ENCODE data around the gene KIF16B. TPM values are rescaled to one million over a fixed set of nuclear protein-coding genes. Genes with fewer than 3 reads are reported as not detected.

KIF16B gene
- total and polyA plus RNA-seq, 9 of the 15 experiments (the other 6 are each of a cell fraction or from before 2014, with no cell fraction given), result 1.00 to 10.6 (median 8.5) TPM

DNA sequence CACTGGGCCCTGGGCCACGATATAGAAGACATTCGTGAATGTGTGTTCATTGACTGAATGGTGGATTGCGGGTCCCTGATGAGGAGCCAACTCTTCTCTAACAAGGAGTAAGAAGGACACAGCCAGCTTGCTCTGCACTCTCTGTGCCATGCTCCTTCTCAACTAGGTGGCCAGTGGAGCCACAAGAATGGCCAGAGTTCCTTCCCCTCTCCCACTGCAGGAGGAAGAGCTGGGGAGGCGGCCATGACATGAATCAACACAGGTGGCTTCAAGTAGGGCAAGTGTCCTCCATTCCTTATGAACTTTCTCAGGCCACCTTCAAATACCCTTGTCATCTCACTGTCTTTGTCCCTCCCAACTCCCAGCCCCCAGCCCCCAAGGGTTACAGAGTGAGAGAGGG, 305.7 kb downstream of the KIF16B start (continued):
- TF ChIP-seq, protein P1, sequence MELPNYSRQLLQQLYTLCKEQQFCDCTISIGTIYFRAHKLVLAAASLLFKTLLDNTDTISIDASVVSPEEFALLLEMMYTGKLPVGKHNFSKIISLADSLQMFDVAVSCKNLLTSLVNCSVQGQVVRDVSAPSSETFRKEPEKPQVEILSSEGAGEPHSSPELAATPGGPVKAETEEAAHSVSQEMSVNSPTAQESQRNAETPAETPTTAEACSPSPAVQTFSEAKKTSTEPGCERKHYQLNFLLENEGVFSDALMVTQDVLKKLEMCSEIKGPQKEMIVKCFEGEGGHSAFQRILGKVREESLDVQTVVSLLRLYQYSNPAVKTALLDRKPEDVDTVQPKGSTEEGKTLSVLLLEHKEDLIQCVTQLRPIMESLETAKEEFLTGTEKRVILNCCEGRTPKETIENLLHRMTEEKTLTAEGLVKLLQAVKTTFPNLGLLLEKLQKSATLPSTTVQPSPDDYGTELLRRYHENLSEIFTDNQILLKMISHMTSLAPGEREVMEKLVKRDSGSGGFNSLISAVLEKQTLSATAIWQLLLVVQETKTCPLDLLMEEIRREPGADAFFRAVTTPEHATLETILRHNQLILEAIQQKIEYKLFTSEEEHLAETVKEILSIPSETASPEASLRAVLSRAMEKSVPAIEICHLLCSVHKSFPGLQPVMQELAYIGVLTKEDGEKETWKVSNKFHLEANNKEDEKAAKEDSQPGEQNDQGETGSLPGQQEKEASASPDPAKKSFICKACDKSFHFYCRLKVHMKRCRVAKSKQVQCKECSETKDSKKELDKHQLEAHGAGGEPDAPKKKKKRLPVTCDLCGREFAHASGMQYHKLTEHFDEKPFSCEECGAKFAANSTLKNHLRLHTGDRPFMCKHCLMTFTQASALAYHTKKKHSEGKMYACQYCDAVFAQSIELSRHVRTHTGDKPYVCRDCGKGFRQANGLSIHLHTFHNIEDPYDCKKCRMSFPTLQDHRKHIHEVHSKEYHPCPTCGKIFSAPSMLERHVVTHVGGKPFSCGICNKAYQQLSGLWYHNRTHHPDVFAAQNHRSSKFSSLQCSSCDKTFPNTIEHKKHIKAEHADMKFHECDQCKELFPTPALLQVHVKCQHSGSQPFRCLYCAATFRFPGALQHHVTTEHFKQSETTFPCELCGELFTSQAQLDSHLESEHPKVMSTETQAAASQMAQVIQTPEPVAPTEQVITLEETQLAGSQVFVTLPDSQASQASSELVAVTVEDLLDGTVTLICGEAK (IDR thresholded peaks at IDR 0.05), result no peak
- TF ChIP-seq, protein P1 (CRISPR knock-in tag; IDR thresholded peaks at IDR 0.05), result no peak
- TF ChIP-seq ZNF668 (CRISPR knock-in tag; IDR thresholded peaks at IDR 0.05), result no peak
- no peak for TF ChIP-seq SUPT5H (IDR thresholded peaks at IDR 0.05)
- no peak for TF ChIP-seq ILF3 (IDR thresholded peaks at IDR 0.05; ENCODE audit: borderline replicate concordance)
- TF ChIP-seq, protein P2, sequence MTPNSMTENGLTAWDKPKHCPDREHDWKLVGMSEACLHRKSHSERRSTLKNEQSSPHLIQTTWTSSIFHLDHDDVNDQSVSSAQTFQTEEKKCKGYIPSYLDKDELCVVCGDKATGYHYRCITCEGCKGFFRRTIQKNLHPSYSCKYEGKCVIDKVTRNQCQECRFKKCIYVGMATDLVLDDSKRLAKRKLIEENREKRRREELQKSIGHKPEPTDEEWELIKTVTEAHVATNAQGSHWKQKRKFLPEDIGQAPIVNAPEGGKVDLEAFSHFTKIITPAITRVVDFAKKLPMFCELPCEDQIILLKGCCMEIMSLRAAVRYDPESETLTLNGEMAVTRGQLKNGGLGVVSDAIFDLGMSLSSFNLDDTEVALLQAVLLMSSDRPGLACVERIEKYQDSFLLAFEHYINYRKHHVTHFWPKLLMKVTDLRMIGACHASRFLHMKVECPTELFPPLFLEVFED (CRISPR knock-in tag; conservative IDR thresholded peaks at IDR 0.05), result no peak
- no peak for TF ChIP-seq NFIC (IDR thresholded peaks at IDR 0.05)
- no peak for TF ChIP-seq KDM1A (IDR thresholded peaks at IDR 0.05)
- TF ChIP-seq HNRNPUL1 (IDR thresholded peaks at IDR 0.05; ENCODE audit: low read length), result no peak
